Osteoblast (primary cell): ENCODE data around the gene MARCHF3. TPM values are rescaled to one million over a fixed set of nuclear protein-coding genes. Genes with fewer than 3 reads are reported as not detected.
"Not testable (repeated sequence)": the region's sequence is repeated elsewhere in the genome, so short reads cannot be mapped to it uniquely, and the experiment has no call there.

Experiments used
- DNase-seq: peaks from one replicate; pipeline ENCODE4 v3.0.0; 2011; ENCODE audit warnings: low spot score, mixed read lengths; ENCODE audit not compliant: insufficient read length; ENCODE audit errors: missing footprints
- H2AFZ ChIP-seq: 2 replicates; pipeline ENCODE4 v1.6.0; 2011; ENCODE audit warnings: mild to moderate bottlenecking, low read length
- H3K27ac ChIP-seq: 2 replicates; pipeline ENCODE4 v1.5.1; 2011; ENCODE audit warnings: mild to moderate bottlenecking, low read depth, low read length, moderate library complexity
- H3K27me3 ChIP-seq: 2 replicates; pipeline ENCODE4 v1.6.0; 2012; ENCODE audit warnings: mild to moderate bottlenecking, control low read depth, inconsistent platforms, low read length, moderate library complexity; ENCODE audit not compliant: insufficient read depth
- H3K36me3 ChIP-seq: 2 replicates; pipeline ENCODE4 v1.5.1; 2011; ENCODE audit warnings: mild to moderate bottlenecking, low read length, control low read depth, moderate library complexity; ENCODE audit not compliant: insufficient read depth
- H3K4me1 ChIP-seq: 2 replicates; pipeline ENCODE4 v1.5.1; 2011; ENCODE audit warnings: mild to moderate bottlenecking, low read length, control low read depth, moderate library complexity; ENCODE audit not compliant: insufficient read depth
- H3K4me2 ChIP-seq: 2 replicates; pipeline ENCODE4 v1.6.0; 2011; ENCODE audit warnings: mild to moderate bottlenecking, low read length; ENCODE audit not compliant: insufficient read depth
- H3K4me3 ChIP-seq: fragments of 200-600 bp; sonication (generic); 3 replicates; pipeline ENCODE4 v1.5.1; 2012; ENCODE audit warnings: mild to moderate bottlenecking, low read length, inconsistent platforms; ENCODE audit not compliant: insufficient read depth
- H3K79me2 ChIP-seq: 2 replicates; pipeline ENCODE4 v1.6.0; 2012; ENCODE audit warnings: mild to moderate bottlenecking, low read length, control low read depth, inconsistent platforms; ENCODE audit not compliant: insufficient read depth
- H3K9me3 ChIP-seq: 2 replicates; pipeline ENCODE4 v1.5.1; 2011; ENCODE audit warnings: low read depth, low read length, control low read depth
- H4K20me1 ChIP-seq: 2 replicates; pipeline ENCODE4 v1.6.0; 2012; ENCODE audit warnings: mild to moderate bottlenecking, low read length, control low read depth; ENCODE audit not compliant: insufficient read depth
- total RNA-seq: library from RNA; depleted of rRNA; stranded (reverse); fragments of >200 nt; gene quantifications from 2 replicates; pipeline ENCODE4 v1.2.3, GENCODE V29; 2012
- TF ChIP-seq, protein P1 (sequence below): IDR thresholded peaks from 2 replicates; pipeline ENCODE4 v1.5.1; 2011; ENCODE audit warnings: mild to moderate bottlenecking, low read depth, low read length, moderate library complexity; ENCODE audit errors: extremely low read depth

Gene MARCHF3
- total RNA-seq, 1 donor = 2.2 TPM

DNA sequence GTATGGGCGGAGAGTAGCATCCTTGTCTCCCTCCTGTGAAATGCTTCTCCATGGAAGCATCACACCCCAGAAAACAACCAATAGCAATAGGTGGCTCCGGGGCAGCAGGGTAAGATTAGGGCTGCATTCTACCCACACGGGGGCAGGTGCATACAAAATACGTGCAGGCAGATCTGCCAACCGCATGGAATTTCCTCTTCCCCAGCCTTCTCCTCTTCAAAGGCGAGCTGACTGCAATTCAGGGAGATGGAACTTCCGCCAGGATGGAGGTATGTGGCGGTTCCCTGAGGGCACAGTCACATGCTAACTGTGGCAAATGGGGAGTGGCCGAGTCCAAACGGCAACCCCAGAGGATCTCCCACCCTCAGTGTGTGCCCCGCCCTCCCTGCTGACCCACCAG, 171.9 kb downstream of the MARCHF3 start:
- peaks cover 10% of the 10 kb centered on the region for H3K4me1 ChIP-seq
- no peaks in the 10 kb centered on the region for H4K20me1 ChIP-seq
- H2AFZ ChIP-seq = no peak overlapping the region
- no peaks in the 10 kb centered on the region for H3K9me3 ChIP-seq
- no peak overlapping the region for H3K4me3 ChIP-seq
- no peaks in the 10 kb centered on the region for H3K36me3 ChIP-seq
- no peak overlapping the region for H3K4me2 ChIP-seq
- no peaks in the 10 kb centered on the region for H3K79me2 ChIP-seq
- no peak overlapping the region for H3K27ac ChIP-seq
- H3K27me3 ChIP-seq = no peaks in the 10 kb centered on the region
- DNase-seq = peak; percentile 52
- TF ChIP-seq, protein P1, sequence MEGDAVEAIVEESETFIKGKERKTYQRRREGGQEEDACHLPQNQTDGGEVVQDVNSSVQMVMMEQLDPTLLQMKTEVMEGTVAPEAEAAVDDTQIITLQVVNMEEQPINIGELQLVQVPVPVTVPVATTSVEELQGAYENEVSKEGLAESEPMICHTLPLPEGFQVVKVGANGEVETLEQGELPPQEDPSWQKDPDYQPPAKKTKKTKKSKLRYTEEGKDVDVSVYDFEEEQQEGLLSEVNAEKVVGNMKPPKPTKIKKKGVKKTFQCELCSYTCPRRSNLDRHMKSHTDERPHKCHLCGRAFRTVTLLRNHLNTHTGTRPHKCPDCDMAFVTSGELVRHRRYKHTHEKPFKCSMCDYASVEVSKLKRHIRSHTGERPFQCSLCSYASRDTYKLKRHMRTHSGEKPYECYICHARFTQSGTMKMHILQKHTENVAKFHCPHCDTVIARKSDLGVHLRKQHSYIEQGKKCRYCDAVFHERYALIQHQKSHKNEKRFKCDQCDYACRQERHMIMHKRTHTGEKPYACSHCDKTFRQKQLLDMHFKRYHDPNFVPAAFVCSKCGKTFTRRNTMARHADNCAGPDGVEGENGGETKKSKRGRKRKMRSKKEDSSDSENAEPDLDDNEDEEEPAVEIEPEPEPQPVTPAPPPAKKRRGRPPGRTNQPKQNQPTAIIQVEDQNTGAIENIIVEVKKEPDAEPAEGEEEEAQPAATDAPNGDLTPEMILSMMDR = no peak

DNA sequence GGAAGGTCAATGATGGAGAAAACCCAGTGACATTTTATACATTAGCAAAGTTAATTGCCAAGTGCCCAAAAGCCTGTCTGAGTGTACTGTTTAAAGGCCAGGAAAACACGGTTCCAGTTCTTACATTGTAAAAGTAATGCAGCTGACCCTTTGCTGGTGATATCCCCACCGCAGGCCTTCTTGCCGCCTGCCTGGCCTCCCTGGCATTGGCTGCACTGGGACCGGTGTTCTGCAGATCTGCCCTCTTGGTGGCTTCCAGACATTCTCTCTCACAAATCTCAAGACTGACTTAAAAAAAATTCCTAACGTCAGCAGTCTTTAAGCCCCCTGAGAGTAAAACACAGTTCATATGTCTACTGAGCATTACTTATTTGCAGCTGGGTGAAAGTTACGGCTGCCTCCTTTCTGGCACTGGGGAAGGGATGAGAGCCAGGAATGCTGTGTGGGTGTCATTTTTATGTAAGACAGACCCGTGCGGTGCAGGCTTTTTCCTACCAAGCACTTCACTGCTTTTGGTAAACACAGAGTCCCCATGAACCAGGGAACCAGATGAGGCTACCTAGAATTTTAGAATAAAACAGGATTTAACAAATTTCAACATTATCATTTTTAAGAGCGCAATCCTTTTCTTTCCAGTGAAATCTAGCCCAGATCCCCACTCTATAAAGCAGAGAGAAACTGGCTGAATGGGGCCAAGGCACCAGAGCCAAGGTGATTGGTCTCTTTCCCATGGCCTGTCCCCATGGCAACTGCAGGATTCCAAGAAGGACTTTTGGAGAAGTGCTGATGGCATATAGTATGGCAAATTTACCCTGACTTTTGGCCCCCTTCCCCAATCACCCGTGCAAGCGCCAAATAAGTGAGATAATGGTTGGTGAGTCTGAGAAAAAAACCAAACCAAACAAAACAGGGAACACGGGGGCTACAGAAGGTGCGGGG, 172.6 kb downstream of the MARCHF3 start:
- H3K79me2 ChIP-seq = no peaks in the 10 kb centered on the region
- H3K27me3 ChIP-seq = no peaks in the 10 kb centered on the region
- H3K4me1 ChIP-seq = peaks cover 10% of the 10 kb centered on the region
- DNase-seq = peak; percentile 87
- H3K4me3 ChIP-seq = no peak overlapping the region
- H3K36me3 ChIP-seq = no peaks in the 10 kb centered on the region
- no peaks in the 10 kb centered on the region for H3K9me3 ChIP-seq
- TF ChIP-seq, protein P1 = no peak
- no peak overlapping the region for H3K27ac ChIP-seq
- H3K4me2 ChIP-seq = peak overlapping the region; percentile 23
- H4K20me1 ChIP-seq = no peaks in the 10 kb centered on the region
- no peak overlapping the region for H2AFZ ChIP-seq

DNA sequence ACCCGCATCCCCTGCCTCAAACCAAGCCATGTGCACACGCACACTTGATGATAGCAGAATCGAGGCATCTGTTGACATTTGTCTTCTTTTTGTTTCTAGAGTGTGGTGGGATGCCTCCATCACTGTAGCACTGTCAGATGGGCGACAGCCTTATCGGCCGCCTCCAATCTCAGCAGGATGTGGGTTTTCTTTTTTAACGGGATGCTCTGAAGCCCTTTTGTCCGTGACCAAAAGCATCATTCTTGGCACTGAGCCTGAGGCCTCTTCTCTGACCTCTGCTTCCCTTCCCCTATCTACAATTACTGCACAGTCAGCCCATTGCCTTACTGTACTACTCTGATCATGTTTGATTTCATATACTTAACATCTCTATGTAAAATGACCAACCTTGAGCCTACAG, 175.1 kb downstream of the MARCHF3 start:
- no peak overlapping the region for H2AFZ ChIP-seq
- peak; percentile 64 for DNase-seq
- H3K4me2 ChIP-seq = no peak overlapping the region
- no peaks in the 10 kb centered on the region for H3K27me3 ChIP-seq
- no peak overlapping the region for H3K27ac ChIP-seq
- H4K20me1 ChIP-seq = no peaks in the 10 kb centered on the region
- TF ChIP-seq, protein P1 = no peak
- H3K9me3 ChIP-seq = no peaks in the 10 kb centered on the region
- no peaks in the 10 kb centered on the region for H3K36me3 ChIP-seq
- peaks cover 23% of the 10 kb centered on the region for H3K4me1 ChIP-seq
- no peak overlapping the region for H3K4me3 ChIP-seq
- H3K79me2 ChIP-seq = no peaks in the 10 kb centered on the region

DNA sequence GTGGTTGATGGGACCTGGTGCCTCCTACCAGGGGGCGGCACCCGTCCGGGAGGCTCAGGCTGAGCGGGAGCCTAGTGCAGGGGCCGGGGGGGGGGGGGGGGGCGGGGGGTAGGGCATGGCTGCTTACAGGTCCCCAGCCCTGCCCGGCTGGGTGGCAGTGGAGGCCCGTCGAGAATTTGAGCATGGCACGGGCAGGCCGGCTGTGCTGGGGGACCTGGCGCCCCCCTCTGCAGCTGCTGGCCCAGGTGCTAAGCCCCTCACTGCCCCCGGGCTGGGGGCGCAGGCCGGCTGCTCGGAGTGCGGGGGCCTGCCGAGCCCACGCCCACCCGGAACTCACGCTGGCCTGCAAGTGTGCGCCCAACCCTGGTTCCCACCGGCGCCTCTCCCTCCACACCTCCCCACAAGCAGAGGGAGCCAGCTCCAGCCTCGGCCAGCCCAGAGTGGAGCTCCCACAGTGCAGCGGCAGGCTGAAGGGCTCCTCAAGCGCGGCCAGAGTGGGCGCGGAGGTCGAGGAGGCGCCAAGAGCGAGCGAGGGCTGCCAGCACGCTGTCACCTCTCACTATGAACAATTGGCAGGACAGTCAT, 175.7 kb downstream of the MARCHF3 start:
- DNase-seq = no peak
- Histone ChIP-seq H3K36me3 (no peaks in the 10 kb centered on the region), H3K79me2 (no peaks in the 10 kb centered on the region), H3K9me3 (no peaks in the 10 kb centered on the region), H2AFZ (no peak overlapping the region), H3K4me1 (peaks cover 23% of the 10 kb centered on the region), H3K4me3 (no peak overlapping the region), H3K27me3 (no peaks in the 10 kb centered on the region), H3K27ac (no peak overlapping the region), H4K20me1 (no peaks in the 10 kb centered on the region), H3K4me2 (no peak overlapping the region)
- TF ChIP-seq, protein P1 = no peak

DNA sequence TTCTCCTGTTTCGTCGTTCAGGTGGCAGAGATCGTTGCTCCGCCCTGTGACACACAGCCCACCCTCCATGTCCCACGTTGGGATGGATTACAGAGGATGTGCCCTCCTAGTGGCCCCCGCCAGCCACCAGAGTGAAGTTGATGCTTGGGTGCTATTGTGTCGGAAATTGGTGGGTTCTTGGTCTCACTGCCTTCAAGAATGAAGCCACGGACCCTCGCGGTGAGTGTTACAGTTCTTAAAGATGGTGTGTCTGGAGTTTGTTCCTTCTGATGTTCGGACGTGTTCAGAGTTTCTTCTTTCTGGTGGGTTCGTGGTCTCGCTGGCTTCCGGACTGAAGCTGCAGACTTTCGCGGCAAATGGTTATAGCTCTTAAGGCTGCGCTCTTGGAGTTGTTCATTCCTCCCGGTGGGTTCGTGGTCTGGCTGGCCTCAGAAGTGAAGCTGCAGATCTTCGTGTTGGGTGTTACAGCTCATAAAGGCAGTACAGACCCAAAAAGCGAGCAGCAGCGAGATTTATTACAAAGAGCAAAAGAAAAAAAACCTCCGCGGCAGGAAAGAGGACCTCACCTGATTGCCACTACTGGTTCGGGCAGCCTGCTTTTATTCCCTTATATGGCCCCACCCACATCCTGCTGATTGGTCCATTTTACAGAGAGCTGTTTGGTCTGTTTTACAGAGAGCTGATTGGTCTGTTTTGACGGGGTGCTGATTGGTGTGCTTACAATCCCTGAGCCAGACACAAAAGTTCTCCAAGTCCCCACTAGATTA, 176.6 kb downstream of the MARCHF3 start:
- H3K79me2 ChIP-seq = not testable (repeated sequence)

More for the DNA sequence above, 176.6 kb downstream of the MARCHF3 start:
- H3K27me3 ChIP-seq, H3K4me3 ChIP-seq, H4K20me1 ChIP-seq, H2AFZ ChIP-seq, DNase-seq, H3K36me3 ChIP-seq, H3K27ac ChIP-seq, H3K4me2 ChIP-seq, H3K9me3 ChIP-seq: not testable (repeated sequence)
- peaks cover 27% of the 10 kb centered on the region for H3K4me1 ChIP-seq
